ENCODE results near the gene KCTD15. TPM values are rescaled to one million over a fixed set of nuclear protein-coding genes. Genes with fewer than 3 reads are reported as not detected.

KCTD15 gene
- polyA plus RNA-seq (2012; ENCODE audit: missing spikeins) = not detected

- DNase-seq (ENCODE audit: insufficient read length) = no peak
- FAIRE-seq = no peak
- TF ChIP-seq POLR2AphosphoS5 (IDR thresholded peaks at IDR 0.05; ENCODE audit: low read depth, low read length) (no peak), TAF1 (IDR thresholded peaks at IDR 0.05; ENCODE audit: borderline replicate concordance, low read depth, low read length) (no peak), POLR2A (IDR thresholded peaks at IDR 0.05; ENCODE audit: low read depth, low read length) (no peak)
Observed at GRCh38 chr19:33796164-33796875, at the start of gene KCTD15. Gene KCTD15, plus strand, starts transcription at chr19:33796870. Its CDS starts 3,585 bp downstream, at chr19:33800455.

- FAIRE-seq (no peak), DNase-seq (ENCODE audit: insufficient read length) (no peak)
- TF ChIP-seq POLR2A (IDR thresholded peaks at IDR 0.05; ENCODE audit: low read depth, low read length) = no peak
- no peak for TF ChIP-seq TAF1 (IDR thresholded peaks at IDR 0.05; ENCODE audit: borderline replicate concordance, low read depth, low read length)
Observed at GRCh38 chr19:33747273-33747672, 49.4 kb upstream of the KCTD15 start.

GRCh38 chr19:33748231-33748630 is 48.4 kb upstream of the KCTD15 start:
- TF ChIP-seq POLR2A (IDR thresholded peaks at IDR 0.05; ENCODE audit: low read depth, low read length) (no peak), TAF1 (IDR thresholded peaks at IDR 0.05; ENCODE audit: borderline replicate concordance, low read depth, low read length) (no peak)
- no peak for DNase-seq (ENCODE audit: insufficient read length)
- FAIRE-seq = no peak

GRCh38 chr19:33749016-33749415 is 47.7 kb upstream of the KCTD15 start:
- DNase-seq (ENCODE audit: insufficient read length) = no peak
- TF ChIP-seq POLR2A (IDR thresholded peaks at IDR 0.05; ENCODE audit: low read depth, low read length) (no peak), POLR2AphosphoS5 (IDR thresholded peaks at IDR 0.05; ENCODE audit: low read depth, low read length) (no peak), TAF1 (IDR thresholded peaks at IDR 0.05; ENCODE audit: borderline replicate concordance, low read depth, low read length) (no peak)
- no peak for FAIRE-seq

DNA sequence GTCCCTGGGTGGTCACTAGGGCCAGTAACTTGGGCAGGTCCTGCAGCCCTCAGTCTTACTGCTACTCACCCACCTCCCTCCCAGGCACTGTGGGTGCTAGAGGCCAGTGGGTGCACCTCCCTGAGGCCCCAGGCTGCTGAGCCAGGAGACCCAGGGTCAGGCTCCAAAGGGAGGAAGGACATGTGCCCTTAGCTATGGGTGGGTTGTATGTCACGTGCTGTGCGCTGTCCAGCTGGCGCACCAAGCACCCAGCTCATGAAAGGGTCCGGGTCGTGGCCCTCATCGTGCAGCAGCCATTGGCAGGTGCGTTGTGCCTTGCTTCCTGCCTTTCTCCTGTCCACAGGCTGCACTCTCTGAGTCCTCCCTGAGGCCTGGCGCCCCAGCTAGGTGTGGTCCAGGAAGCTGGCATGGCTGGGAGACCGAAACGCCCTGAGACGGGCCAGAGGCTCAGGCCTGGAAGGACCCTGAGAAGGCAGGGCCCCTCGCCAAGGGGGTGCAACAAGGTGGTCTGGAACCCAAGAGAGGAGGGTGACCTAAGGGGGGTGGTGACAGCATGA is 47.0 kb upstream of the KCTD15 start:
- TF ChIP-seq TAF1 (IDR thresholded peaks at IDR 0.05; ENCODE audit: borderline replicate concordance, low read depth, low read length) (no peak), POLR2AphosphoS5 (IDR thresholded peaks at IDR 0.05; ENCODE audit: low read depth, low read length) (no peak), POLR2A (IDR thresholded peaks at IDR 0.05; ENCODE audit: low read depth, low read length) (no peak)
- FAIRE-seq (no peak), DNase-seq (ENCODE audit: insufficient read length) (no peak)

GRCh38 chr19:33750587-33751435 is 45.9 kb upstream of the KCTD15 start:
- no peak for FAIRE-seq
- DNase-seq (ENCODE audit: insufficient read length) = no peak
- TF ChIP-seq POLR2AphosphoS5 (IDR thresholded peaks at IDR 0.05; ENCODE audit: low read depth, low read length) (no peak), TAF1 (IDR thresholded peaks at IDR 0.05; ENCODE audit: borderline replicate concordance, low read depth, low read length) (no peak), POLR2A (IDR thresholded peaks at IDR 0.05; ENCODE audit: low read depth, low read length) (no peak)

- FAIRE-seq (no peak), DNase-seq (ENCODE audit: insufficient read length) (no peak)
- TF ChIP-seq POLR2A (IDR thresholded peaks at IDR 0.05; ENCODE audit: low read depth, low read length) = no peak
- TF ChIP-seq POLR2AphosphoS5 (IDR thresholded peaks at IDR 0.05; ENCODE audit: low read depth, low read length) = no peak
- no peak for TF ChIP-seq TAF1 (IDR thresholded peaks at IDR 0.05; ENCODE audit: borderline replicate concordance, low read depth, low read length)
Observed at GRCh38 chr19:33751436-33751770, 45.3 kb upstream of the KCTD15 start.

GRCh38 chr19:33752018-33752800 is 44.5 kb upstream of the KCTD15 start:
- no peak for TF ChIP-seq POLR2A (IDR thresholded peaks at IDR 0.05; ENCODE audit: low read depth, low read length)
- TF ChIP-seq TAF1 (IDR thresholded peaks at IDR 0.05; ENCODE audit: borderline replicate concordance, low read depth, low read length) = no peak
- TF ChIP-seq POLR2AphosphoS5 (IDR thresholded peaks at IDR 0.05; ENCODE audit: low read depth, low read length) = no peak
- FAIRE-seq (no peak), DNase-seq (ENCODE audit: insufficient read length) (no peak)

DNA sequence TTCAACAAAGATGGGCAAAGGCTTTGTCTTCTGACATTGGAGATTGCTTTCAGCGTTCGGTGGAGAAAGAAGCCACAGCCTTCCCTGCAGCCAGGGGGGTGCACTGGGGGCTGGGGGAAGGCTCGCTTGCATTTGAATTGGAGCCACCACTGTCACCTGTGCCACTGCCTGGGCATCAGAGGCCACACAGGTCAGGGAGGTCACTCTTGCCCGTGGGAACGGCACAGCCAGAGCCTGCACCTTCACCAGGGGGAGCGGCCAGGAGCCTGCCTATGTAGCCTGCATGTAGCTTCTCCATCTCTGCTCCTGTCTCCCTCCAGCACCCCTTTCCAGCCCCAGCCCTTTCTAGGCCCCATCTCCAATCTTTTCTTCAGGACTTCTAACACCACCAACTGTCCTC is 43.7 kb upstream of the KCTD15 start:
- FAIRE-seq = no peak
- no peak for DNase-seq (ENCODE audit: insufficient read length)
- TF ChIP-seq TAF1 (IDR thresholded peaks at IDR 0.05; ENCODE audit: borderline replicate concordance, low read depth, low read length) (no peak), POLR2AphosphoS5 (IDR thresholded peaks at IDR 0.05; ENCODE audit: low read depth, low read length) (no peak), POLR2A (IDR thresholded peaks at IDR 0.05; ENCODE audit: low read depth, low read length) (no peak)

- no peak for FAIRE-seq
- no peak for TF ChIP-seq TAF1 (IDR thresholded peaks at IDR 0.05; ENCODE audit: borderline replicate concordance, low read depth, low read length)
- no peak for TF ChIP-seq POLR2AphosphoS5 (IDR thresholded peaks at IDR 0.05; ENCODE audit: low read depth, low read length)
- TF ChIP-seq POLR2A (IDR thresholded peaks at IDR 0.05; ENCODE audit: low read depth, low read length) = no peak
- no peak for DNase-seq (ENCODE audit: insufficient read length)
Observed at GRCh38 chr19:33754361-33754760, 42.3 kb upstream of the KCTD15 start.

All from GM12892 (cell line).